Stimulated activated CD4-positive, alpha-beta T cell treated with anti-CD3 and anti-CD28 coated beads, Interleukin-12 subunit alpha, Interleukin-12 subunit beta, amount 100 ng/mL, for 4 hours (primary cell): ENCODE data around the gene WDFY2.
"Not testable (repeated sequence)": the region's sequence is repeated elsewhere in the genome, so short reads cannot be mapped to it uniquely, and the experiment has no call there.

ENCODE experiments used
- DNase-seq: peaks from one replicate; pipeline ENCODE4 v3.0.0-alpha.2; 2020

WDFY2 gene

GRCh38 chr13:51564671-51565070 is 19.6 kb upstream of the WDFY2 start:
- no peak for DNase-seq

- DNase-seq, result not testable (repeated sequence)
These were observed 15.3 kb upstream of the WDFY2 start for GRCh38 chr13:51569001-51569400.

GRCh38 chr13:51576754-51577153 is 7.5 kb upstream of the WDFY2 start:
- no peak for DNase-seq

GRCh38 chr13:51577690-51578089 is 6.6 kb upstream of the WDFY2 start:
- DNase-seq, result no peak

- no peak for DNase-seq
These were observed 4.6 kb upstream of the WDFY2 start for GRCh38 chr13:51579676-51580075.

GRCh38 chr13:51581148-51581820 is 3.0 kb upstream of the WDFY2 start:
- no peak for DNase-seq

- DNase-seq, result no peak
These were observed 790 bp upstream of the WDFY2 start for GRCh38 chr13:51583469-51583874.

- peak; percentile 44 for DNase-seq
These were observed 740 bp downstream of the WDFY2 start for GRCh38 chr13:51584731-51585672.

- DNase-seq, result no peak
These were observed 1.4 kb downstream of the WDFY2 start for GRCh38 chr13:51585696-51586095.

GRCh38 chr13:51587372-51587771 is 3.1 kb downstream of the WDFY2 start:
- DNase-seq, result no peak

- no peak for DNase-seq
These were observed 4.2 kb downstream of the WDFY2 start for GRCh38 chr13:51588406-51588949.

GRCh38 chr13:51589793-51590192 is 5.5 kb downstream of the WDFY2 start:
- no peak for DNase-seq

GRCh38 chr13:51590231-51590970 is 6.1 kb downstream of the WDFY2 start:
- no peak for DNase-seq

- no peak for DNase-seq
These were observed 6.8 kb downstream of the WDFY2 start for GRCh38 chr13:51590971-51591627.

GRCh38 chr13:51591938-51592337 is 7.7 kb downstream of the WDFY2 start:
- DNase-seq, result not testable (repeated sequence)

GRCh38 chr13:51594432-51594831 is 10.2 kb downstream of the WDFY2 start:
- no peak for DNase-seq

- DNase-seq, result no peak
These were observed 11.2 kb downstream of the WDFY2 start for GRCh38 chr13:51595416-51595815.

GRCh38 chr13:51596541-51596940 is 12.3 kb downstream of the WDFY2 start:
- no peak for DNase-seq

- no peak for DNase-seq
These were observed 15.3 kb downstream of the WDFY2 start for GRCh38 chr13:51599444-51600176.

GRCh38 chr13:51600703-51601102 is 16.4 kb downstream of the WDFY2 start:
- no peak for DNase-seq

GRCh38 chr13:51601601-51602565 is 17.6 kb downstream of the WDFY2 start:
- DNase-seq, result no peak
